PC-3 (cell line): ENCODE data around the gene INTS6L.
A peak's percentile ranks its signal among the peaks of the same experiment; 100 is the strongest.

Experiments
- CTCF ChIP-seq: fragments of 300-600 bp; sonication (generic); conservative IDR thresholded peaks from 2 replicates; pipeline ENCODE4 v1.5.1; 2017; ENCODE audit warnings: antibody characterized with exemption, low read depth, mild to moderate bottlenecking, low read length
- EZH2 ChIP-seq: fragments of 300-600 bp; sonication (generic); IDR thresholded peaks from one replicate; pipeline ENCODE4 v1.6.1; 2017; ENCODE audit warnings: antibody characterized with exemption, mild to moderate bottlenecking, low read length; ENCODE audit not compliant: unreplicated experiment
- EZH2phosphoT487 ChIP-seq: fragments of 300-600 bp; sonication (generic); IDR thresholded peaks from 2 replicates; pipeline ENCODE4 v1.6.1; 2018; ENCODE audit warnings: mild to moderate bottlenecking, antibody characterized with exemption, low read length, borderline replicate concordance

GRCh38 chrX:135543924-135544323 lies 23.5 kb downstream of the INTS6L start:
- peak; percentile 42; the same call in 1 of the 2 replicates for TF ChIP-seq CTCF
- no peak for TF ChIP-seq EZH2
- no peak for TF ChIP-seq EZH2phosphoT487
